ENCODE data around the gene CNMD.
"Not testable (repeated sequence)": the region's sequence is repeated elsewhere in the genome, so short reads cannot be mapped to it uniquely, and the experiment has no call there.

CNMD gene

GRCh38 chr13:52744842-52745375 lies 5.3 kb upstream of the CNMD start:
- DNase-seq (ENCODE audit: low read depth, low spot score) = no peak

- no peak for DNase-seq (ENCODE audit: low read depth, low spot score)
These were observed 4.4 kb upstream of the CNMD start for GRCh38 chr13:52743988-52744387.

- no peak for DNase-seq (ENCODE audit: low read depth, low spot score)
These were observed 3.9 kb upstream of the CNMD start for GRCh38 chr13:52743569-52743968.

GRCh38 chr13:52738719-52739467 lies 727 bp downstream of the CNMD start:
- no peak for DNase-seq (ENCODE audit: low read depth, low spot score)

GRCh38 chr13:52737965-52738364 lies 1.7 kb downstream of the CNMD start:
- DNase-seq (ENCODE audit: low read depth, low spot score) = no peak

- DNase-seq (ENCODE audit: low read depth, low spot score) = no peak
These were observed 2.2 kb downstream of the CNMD start for GRCh38 chr13:52737451-52737850.

- no peak for DNase-seq (ENCODE audit: low read depth, low spot score)
These were observed 2.7 kb downstream of the CNMD start for GRCh38 chr13:52736891-52737290.

GRCh38 chr13:52734075-52734623 lies 5.5 kb downstream of the CNMD start:
- DNase-seq (ENCODE audit: low read depth, low spot score) = no peak

GRCh38 chr13:52726258-52726657 lies 13.4 kb downstream of the CNMD start:
- DNase-seq (ENCODE audit: low read depth, low spot score) = no peak

- DNase-seq (ENCODE audit: low read depth, low spot score) = no peak
These were observed 14.3 kb downstream of the CNMD start for GRCh38 chr13:52725302-52725701.

GRCh38 chr13:52723181-52723580 lies 16.4 kb downstream of the CNMD start:
- DNase-seq (ENCODE audit: low read depth, low spot score) = no peak

- not testable (repeated sequence) for DNase-seq (ENCODE audit: low read depth, low spot score)
These were observed 18.3 kb downstream of the CNMD start for GRCh38 chr13:52721356-52721755.

GRCh38 chr13:52720904-52721303 lies 18.7 kb downstream of the CNMD start:
- DNase-seq (ENCODE audit: low read depth, low spot score) = not testable (repeated sequence)

GRCh38 chr13:52713894-52714293 lies 25.7 kb downstream of the CNMD start:
- DNase-seq (ENCODE audit: low read depth, low spot score) = no peak

- DNase-seq (ENCODE audit: low read depth, low spot score) = no peak
These were observed 27.2 kb downstream of the CNMD start for GRCh38 chr13:52712385-52712784.

- no peak for DNase-seq (ENCODE audit: low read depth, low spot score)
These were observed 28.3 kb downstream of the CNMD start for GRCh38 chr13:52711286-52711685.

- DNase-seq (ENCODE audit: low read depth, low spot score) = not testable (repeated sequence)
These were observed 31.4 kb downstream of the CNMD start for GRCh38 chr13:52708266-52708665.

- no peak for DNase-seq (ENCODE audit: low read depth, low spot score)
These were observed 32.2 kb downstream of the CNMD start for GRCh38 chr13:52707375-52707774.

- no peak for DNase-seq (ENCODE audit: low read depth, low spot score)
These were observed 33.5 kb downstream of the CNMD start for GRCh38 chr13:52706081-52706480.

GRCh38 chr13:52703482-52703881 lies 36.1 kb downstream of the CNMD start:
- no peak for DNase-seq (ENCODE audit: low read depth, low spot score)

- no peak for DNase-seq (ENCODE audit: low read depth, low spot score)
These were observed 37.7 kb downstream of the CNMD start for GRCh38 chr13:52701728-52702465.

GRCh38 chr13:52696566-52696965 lies 43.1 kb downstream of the CNMD start:
- no peak for DNase-seq (ENCODE audit: low read depth, low spot score)

GRCh38 chr13:52695856-52696255 lies 43.8 kb downstream of the CNMD start:
- DNase-seq (ENCODE audit: low read depth, low spot score) = no peak
